A549 (cell line): ENCODE data around the gene XYLT1.

Experiments
- CTCF ChIP-seq: fragments of >200 bp; sonication (Bioruptor Twin); formaldehyde crosslinking; IDR thresholded peaks from 3 replicates; pipeline ENCODE4 v1.5.1; 2016
- POLR2A ChIP-seq: IDR thresholded peaks from 2 replicates; pipeline ENCODE4 v1.6.1; 2012; ENCODE audit warnings: mild to moderate bottlenecking, low read length
- TP53 ChIP-seq: fragments of 250-450 bp; sonication (Bioruptor Pico); IDR thresholded peaks from 2 replicates; pipeline ENCODE4 v1.5.0; 2021; ENCODE audit warnings: mild to moderate bottlenecking, moderate library complexity

DNA sequence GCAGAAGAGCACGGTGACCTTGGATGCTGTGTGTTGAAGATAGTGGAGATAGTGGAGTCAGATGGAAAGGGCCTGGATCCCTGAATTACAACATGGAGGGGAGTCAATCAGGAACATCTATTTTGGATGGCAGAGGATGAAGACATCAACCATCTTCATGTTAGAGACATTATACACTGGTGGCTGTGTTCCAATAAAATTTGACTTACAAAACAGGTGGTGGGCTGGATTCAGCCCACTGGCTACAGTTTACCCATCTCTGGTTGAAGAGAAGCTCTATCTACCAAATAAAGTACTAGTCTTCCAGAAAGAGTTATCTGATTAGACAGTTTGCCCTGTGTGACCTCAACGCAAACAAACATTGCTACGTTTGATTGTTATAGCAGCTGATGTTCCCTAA lies 247.2 kb downstream of the XYLT1 start:
- TF ChIP-seq CTCF (no peak), POLR2A (no peak), TP53 (CRISPR knock-in tag) (no peak)
